Brain microvascular endothelial cell (primary cell): Measurements from ENCODE around the gene TMCC2.

ENCODE experiments used
- DNase-seq: peaks from one replicate; pipeline ENCODE4 v3.0.0-alpha.2; 2020
- H3K27ac ChIP-seq: fragments of 250-450 bp; sonication (Bioruptor Pico); 2 replicates; pipeline ENCODE4 v1.5.1; 2020; ENCODE audit warnings: mild to moderate bottlenecking, moderate library complexity
- H3K27me3 ChIP-seq: fragments of 250-450 bp; sonication (Bioruptor Pico); replicated peaks from 2 replicates; pipeline ENCODE4 v1.5.1; 2020; ENCODE audit warnings: mild to moderate bottlenecking
- H3K36me3 ChIP-seq: fragments of 250-450 bp; sonication (Bioruptor Pico); replicated peaks from 2 replicates; pipeline ENCODE4 v1.5.1; 2020; ENCODE audit warnings: mild to moderate bottlenecking
- H3K4me3 ChIP-seq: 2 replicates; pipeline ENCODE4 v1.5.1; 2011; ENCODE audit warnings: low read depth, mild to moderate bottlenecking, control low read depth, low read length, moderate library complexity
- in situ Hi-C: cut with HindIII; loops from 2 replicates; pipeline ENCODE4 v1.10.0; 2017; ENCODE audit warnings: low sequenced_read_pairs, low pct_ligation_motif_present
- TF ChIP-seq, protein P1 (sequence below): IDR thresholded peaks from 2 replicates; pipeline ENCODE4 v1.5.1; 2011; ENCODE audit warnings: low read depth, mild to moderate bottlenecking, moderate library complexity, low read length, control low read depth, inconsistent platforms; ENCODE audit errors: missing control alignments

Gene TMCC2

GRCh38 chr1:205303247-205303888 lies 75.6 kb downstream of the TMCC2 start:
- in situ Hi-C loops, result no loop called here

GRCh38 chr1:205304046-205304694 lies 76.4 kb downstream of the TMCC2 start:
- Histone ChIP-seq H3K27ac (no peak overlapping the region), H3K4me3 (no peak overlapping the region), H3K36me3 (peaks cover 75% of the 10 kb centered on the region), H3K27me3 (no peaks in the 10 kb centered on the region)
- in situ Hi-C loops, result no loop called here
- TF ChIP-seq, protein P1, sequence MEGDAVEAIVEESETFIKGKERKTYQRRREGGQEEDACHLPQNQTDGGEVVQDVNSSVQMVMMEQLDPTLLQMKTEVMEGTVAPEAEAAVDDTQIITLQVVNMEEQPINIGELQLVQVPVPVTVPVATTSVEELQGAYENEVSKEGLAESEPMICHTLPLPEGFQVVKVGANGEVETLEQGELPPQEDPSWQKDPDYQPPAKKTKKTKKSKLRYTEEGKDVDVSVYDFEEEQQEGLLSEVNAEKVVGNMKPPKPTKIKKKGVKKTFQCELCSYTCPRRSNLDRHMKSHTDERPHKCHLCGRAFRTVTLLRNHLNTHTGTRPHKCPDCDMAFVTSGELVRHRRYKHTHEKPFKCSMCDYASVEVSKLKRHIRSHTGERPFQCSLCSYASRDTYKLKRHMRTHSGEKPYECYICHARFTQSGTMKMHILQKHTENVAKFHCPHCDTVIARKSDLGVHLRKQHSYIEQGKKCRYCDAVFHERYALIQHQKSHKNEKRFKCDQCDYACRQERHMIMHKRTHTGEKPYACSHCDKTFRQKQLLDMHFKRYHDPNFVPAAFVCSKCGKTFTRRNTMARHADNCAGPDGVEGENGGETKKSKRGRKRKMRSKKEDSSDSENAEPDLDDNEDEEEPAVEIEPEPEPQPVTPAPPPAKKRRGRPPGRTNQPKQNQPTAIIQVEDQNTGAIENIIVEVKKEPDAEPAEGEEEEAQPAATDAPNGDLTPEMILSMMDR, result no peak
- DNase-seq, result no peak

More at GRCh38 chr1:205303247-205303888, 75.6 kb downstream of the TMCC2 start:
- Histone ChIP-seq H3K4me3 (no peak overlapping the region), H3K27me3 (no peaks in the 10 kb centered on the region), H3K27ac (no peak overlapping the region), H3K36me3 (peaks cover 67% of the 10 kb centered on the region)
- DNase-seq, result no peak
- TF ChIP-seq, protein P1, result no peak

GRCh38 chr1:205304695-205305070 lies 76.9 kb downstream of the TMCC2 start:
- Histone ChIP-seq H3K27ac (no peak overlapping the region), H3K36me3 (peaks cover 81% of the 10 kb centered on the region), H3K4me3 (no peak overlapping the region), H3K27me3 (no peaks in the 10 kb centered on the region)
- in situ Hi-C loops, result no loop called here
- TF ChIP-seq, protein P1, result no peak
- DNase-seq, result no peak

DNA sequence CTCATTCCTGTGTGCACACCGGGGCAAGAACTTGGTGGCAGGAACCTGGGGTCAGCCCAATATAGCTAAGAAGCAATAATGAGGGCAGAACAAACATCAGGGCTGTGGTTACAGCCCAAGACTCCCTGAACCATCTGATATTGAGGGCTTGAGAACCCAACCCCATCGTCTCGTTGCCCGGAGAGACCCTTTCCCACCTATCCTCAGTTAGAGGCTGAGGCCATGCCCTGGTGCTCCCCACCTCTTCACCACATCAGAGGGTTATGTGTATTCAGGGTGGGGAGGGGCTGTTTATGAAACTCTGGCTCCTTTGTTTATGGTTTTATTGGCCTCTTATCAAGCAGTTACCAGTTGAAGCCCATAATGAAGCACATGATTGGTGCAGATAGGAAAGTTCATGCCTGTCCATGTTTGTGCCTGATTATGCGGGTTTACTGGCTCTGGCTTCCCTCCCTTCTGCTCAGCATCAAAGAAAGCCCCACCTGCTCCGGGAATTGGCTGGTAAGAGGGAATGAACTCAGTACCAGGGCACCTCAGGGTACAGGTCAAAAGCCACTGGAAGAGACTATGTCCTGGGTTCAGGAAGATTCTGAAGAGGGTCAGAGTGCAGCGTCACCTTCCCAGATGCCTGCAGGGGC lies 79.3 kb downstream of the TMCC2 start:
- Histone ChIP-seq H3K27ac (no peak overlapping the region), H3K36me3 (peaks cover 97% of the 10 kb centered on the region)

GRCh38 chr1:205309741-205310140 lies 82.0 kb downstream of the TMCC2 start:
- Histone ChIP-seq H3K36me3 (peaks cover 74% of the 10 kb centered on the region), H3K27ac (no peak overlapping the region), H3K4me3 (no peak overlapping the region), H3K27me3 (no peaks in the 10 kb centered on the region)
- TF ChIP-seq, protein P1, result no peak
- no peak for DNase-seq
- in situ Hi-C loops, result no loop called here

More for the DNA sequence above, 79.3 kb downstream of the TMCC2 start:
- in situ Hi-C loops, result no loop called here
- DNase-seq, result no peak
- TF ChIP-seq, protein P1, result no peak
- Histone ChIP-seq H3K27me3 (no peaks in the 10 kb centered on the region), H3K4me3 (no peak overlapping the region)
